Endothelial cell of umbilical vein (primary cell): ENCODE measurements around the gene DUSP22. TPM values are rescaled to one million over a fixed set of nuclear protein-coding genes. Genes with fewer than 3 reads are reported as not detected.

Experiments used
- BruUV-seq: library from RNA; stranded (reverse); fragments of 400-500 nt; replicated peaks from 2 replicates; lab custom pipeline; 2021; lab: Mats Ljungman, UMichigan
- CTCF ChIA-PET: fragments of 300-600, 350-600 bp; sonication (Branson Sonifier 250); formaldehyde crosslinking; loops from one replicate; lab custom pipeline; 2021; ENCODE audit warnings: antibody characterized with exemption, inconsistent platforms; lab: Charles Lee
- POLR2A ChIA-PET: fragments of 300-600, 350-600 bp; sonication (Branson Sonifier 250); formaldehyde crosslinking; loops from one replicate; lab custom pipeline; 2021; ENCODE audit warnings: antibody characterized with exemption, inconsistent platforms; lab: Charles Lee
- DNase-seq: peaks from one replicate; pipeline ENCODE4 v3.0.0-alpha.2; 2011; ENCODE audit warnings: low read depth, low spot score
- FAIRE-seq: peaks from 2 replicates; lab custom pipeline; 2011; peaks lifted over from hg19 to GRCh38; lab: Jason Lieb, UNC
- H2AFZ ChIP-seq: 2 replicates; pipeline ENCODE4 v1.6.0; 2012; ENCODE audit warnings: low read depth, low read length, control low read depth, inconsistent platforms
- H3K27ac ChIP-seq: 2 replicates; pipeline ENCODE4 v1.5.1; 2011; ENCODE audit warnings: low read depth, mild to moderate bottlenecking, control low read depth, low read length, moderate library complexity; ENCODE audit not compliant: insufficient read depth
- H3K27me3 ChIP-seq, 2 experiments: 2 replicates each; pipeline versions ENCODE4 v1.6.0 to v1.6.1; 2011; ENCODE audit warnings: low read length in 2 of 2, mixed read lengths in 1 of 2; ENCODE audit not compliant: control insufficient read depth in 2 of 2, insufficient read depth in 2 of 2
- H3K36me3 ChIP-seq, 2 experiments: 2 replicates in 1 of 2; 3 replicates in 1 of 2; pipeline ENCODE4 v1.5.1; 2011; ENCODE audit warnings: low read length in 2 of 2, mild to moderate bottlenecking in 1 of 2, moderate library complexity in 1 of 2; ENCODE audit not compliant: control insufficient read depth in 2 of 2, insufficient read depth in 2 of 2; ENCODE audit errors: extremely low read depth in 1 of 2
- H3K4me1 ChIP-seq: 3 replicates; pipeline ENCODE4 v1.5.1; 2011; ENCODE audit warnings: mild to moderate bottlenecking, low read length; ENCODE audit not compliant: control insufficient read depth, insufficient read depth; ENCODE audit errors: extremely low read depth
- H3K4me2 ChIP-seq: 2 replicates; pipeline ENCODE4 v1.6.1; 2011; ENCODE audit warnings: low read length, control low read depth, mixed read lengths; ENCODE audit not compliant: insufficient read depth
- H3K4me3 ChIP-seq, 3 experiments: fragments of 200-600 bp in 1 of 3; sonication (generic), shearing (Covaris generic) in 1 of 3; replicated peaks in 1 of 3; 2 replicates each; pipeline ENCODE4 v1.5.1; 2011 to 2016; ENCODE audit warnings: control low read depth in 3 of 3, low read length in 3 of 3, mild to moderate bottlenecking in 2 of 3, inconsistent platforms in 1 of 3, low read depth in 1 of 3, moderate library complexity in 1 of 3; ENCODE audit not compliant: insufficient read depth in 1 of 3
- H3K79me2 ChIP-seq: 2 replicates; pipeline ENCODE4 v1.6.0; 2012; ENCODE audit warnings: low read length, inconsistent platforms; ENCODE audit not compliant: control insufficient read depth, insufficient read depth
- H3K9ac ChIP-seq: replicated peaks from 2 replicates; pipeline ENCODE3; 2011; ENCODE audit warnings: low read length, control low read depth; ENCODE audit not compliant: insufficient read depth; ENCODE audit errors: extremely low read depth
- H3K9me1 ChIP-seq: replicated peaks from 3 replicates; pipeline ENCODE4 v1.6.0; 2011; ENCODE audit warnings: mild to moderate bottlenecking, low read length; ENCODE audit not compliant: control insufficient read depth, insufficient read depth; ENCODE audit errors: extremely low read depth
- H3K9me3 ChIP-seq: replicated peaks from 2 replicates; pipeline ENCODE4 v1.5.1; 2012; ENCODE audit warnings: low read length, inconsistent platforms; ENCODE audit not compliant: control insufficient read depth, insufficient read depth
- H4K20me1 ChIP-seq: replicated peaks from 2 replicates; pipeline ENCODE3; 2011; ENCODE audit warnings: mild to moderate bottlenecking, low read length; ENCODE audit not compliant: control insufficient read depth, insufficient read depth; ENCODE audit errors: extremely low read depth
- CTCF ChIP-seq, 2 donors: IDR thresholded peaks; 1 replicate in 1 of 2; 2 replicates in 1 of 2; pipeline ENCODE4 v1.5.1; 2011; ENCODE audit warnings: low read length in 2 of 2, mild to moderate bottlenecking in 2 of 2, moderate library complexity in 2 of 2, control low read depth in 1 of 2, inconsistent platforms in 1 of 2, low read depth in 1 of 2; ENCODE audit not compliant: insufficient read depth in 1 of 2; ENCODE audit errors: extremely low read depth in 1 of 2
- EZH2 ChIP-seq: IDR thresholded peaks from 2 replicates; pipeline ENCODE4 v1.6.1; 2012; ENCODE audit warnings: borderline replicate concordance, low read depth, mild to moderate bottlenecking, moderate library complexity, low read length, inconsistent platforms; ENCODE audit not compliant: severe bottlenecking
- FOS ChIP-seq: IDR thresholded peaks from 2 replicates; pipeline ENCODE4 v1.6.1; 2011; ENCODE audit warnings: mild to moderate bottlenecking, low read length, moderate library complexity, borderline replicate concordance; ENCODE audit not compliant: insufficient read depth
- GATA2 ChIP-seq: IDR thresholded peaks from 2 replicates; pipeline ENCODE4 v1.7.0; 2011; ENCODE audit warnings: low read depth, mild to moderate bottlenecking, moderate library complexity, mixed read lengths, low read length; ENCODE audit not compliant: insufficient read length, insufficient read depth
- JUN ChIP-seq: IDR thresholded peaks from 2 replicates; pipeline ENCODE4 v1.6.1; 2011; ENCODE audit warnings: borderline replicate concordance, low read depth; ENCODE audit not compliant: insufficient read length, insufficient read depth
- MAX ChIP-seq: IDR thresholded peaks from 2 replicates; pipeline ENCODE4 v1.6.1; 2011; ENCODE audit not compliant: insufficient read depth, insufficient read length
- MYC ChIP-seq: IDR thresholded peaks from one replicate; pipeline ENCODE4 v1.6.1; 2011; ENCODE audit warnings: mild to moderate bottlenecking, low read depth, low read length
- POLR2A ChIP-seq: IDR thresholded peaks from 2 replicates; pipeline ENCODE4 v1.6.1; 2012; ENCODE audit warnings: low read depth, mild to moderate bottlenecking, control low read depth, low read length
- POLR2AphosphoS5 ChIP-seq: IDR thresholded peaks from 2 replicates; pipeline ENCODE4 v1.6.1; 2012; ENCODE audit warnings: low read depth, mild to moderate bottlenecking, control low read depth, low read length, moderate library complexity; ENCODE audit not compliant: insufficient read depth
- dilution Hi-C: fragments of 300-500 bp; cut with MboI; formaldehyde crosslinking; loops from one replicate; pipeline ENCODE4 v1.15.0; 2019; ENCODE audit warnings: low sequenced_read_pairs; ENCODE audit not compliant: extremely low pct_ligation_motif_present
- intact Hi-C: fragments of 100-400 bp; cut with micrococcal nuclease; formaldehyde crosslinking; loops from one replicate; pipeline ENCODE4 v1.10.0; 2022
- polyA plus RNA-seq, 4 experiments: library from polyadenylated mRNA; depleted of rRNA in 3 of 4; stranded (reverse) in 3 of 4; unstranded in 1 of 4; fragments of >200 nt; gene quantifications; 2 replicates each; pipeline versions ENCODE4 v1.2.1 to v1.2.3, GENCODE V29; 2011 to 2012; ENCODE audit warnings: missing spikeins in 1 of 4
- total RNA-seq: library from RNA; stranded (reverse); gene quantifications from 2 replicates; pipeline ENCODE4 v1.2.3, GENCODE V29; 2021

DUSP22 gene
- total and polyA plus RNA-seq, 2 donors (not counting 3 experiments of a cell fraction or from before 2014, with no cell fraction given): 23.2 to 33.9 TPM

- Histone ChIP-seq H3K79me2 (no peaks in the 10 kb centered on the region), H3K27me3 (peaks cover 0 to 7% of the 10 kb centered on the region in 2 experiments), H2AFZ (no peak overlapping the region), H3K4me3 (no peak overlapping the region), H3K36me3 (no peaks in the 10 kb centered on the region), H3K4me1 (no peaks in the 10 kb centered on the region), H3K9me1 (no peaks in the 10 kb centered on the region), H3K27ac (no peak overlapping the region), H4K20me1 (no peaks in the 10 kb centered on the region), H3K9ac (no peak overlapping the region), H3K9me3 (peaks cover 2% of the 10 kb centered on the region), H3K4me2 (no peak overlapping the region)
- DNase-seq (no peak), FAIRE-seq (no peak)
- intact Hi-C loops (no loop called here), dilution Hi-C loops (no loop called here)
- CTCF ChIA-PET: no interaction called here
- no TSS peak for BruUV-seq
- TF ChIP-seq MYC (no peak), CTCF (IDR thresholded peaks at IDR 0.05; ENCODE audit: extremely low read depth in 1 of 2, insufficient read depth in 1 of 2, low read depth in 1 of 2, low read length in 2 of 2) (no peak), JUN (no peak), EZH2 (no peak), POLR2AphosphoS5 (no peak), GATA2 (no peak), POLR2A (no peak), FOS (no peak), MAX (no peak)
- POLR2A ChIA-PET: no interaction called here
Observed at GRCh38 chr6:378090-378957, 86.0 kb downstream of the DUSP22 start.
